PFSK-1 (cell line): Measurements from ENCODE around the gene BIVM.

ENCODE experiments used
- POLR2AphosphoS5 ChIP-seq: IDR thresholded peaks from 2 replicates; pipeline ENCODE4 v1.6.1; 2012; ENCODE audit warnings: low read depth, mild to moderate bottlenecking, control low read depth, low read length, moderate library complexity
- REST ChIP-seq, 2 experiments: IDR thresholded peaks; 2 replicates each; pipeline versions ENCODE4 v1.6.1 to v1.8.0; 2011 to 2012; ENCODE audit warnings: low read depth in 2 of 2, low read length in 2 of 2, control low read depth in 1 of 2, inconsistent platforms in 1 of 2, mild to moderate bottlenecking in 1 of 2, moderate library complexity in 1 of 2; ENCODE audit not compliant: insufficient read depth in 1 of 2
- SIN3A ChIP-seq: IDR thresholded peaks from 2 replicates; pipeline ENCODE4 v1.6.1; 2012; ENCODE audit warnings: mild to moderate bottlenecking, low read length, moderate library complexity, borderline replicate concordance; ENCODE audit not compliant: insufficient read depth
- TAF1 ChIP-seq: IDR thresholded peaks from 2 replicates; pipeline ENCODE4 v1.6.1; 2012; ENCODE audit warnings: low read length, control low read depth, borderline replicate concordance; ENCODE audit not compliant: insufficient read depth

DNA sequence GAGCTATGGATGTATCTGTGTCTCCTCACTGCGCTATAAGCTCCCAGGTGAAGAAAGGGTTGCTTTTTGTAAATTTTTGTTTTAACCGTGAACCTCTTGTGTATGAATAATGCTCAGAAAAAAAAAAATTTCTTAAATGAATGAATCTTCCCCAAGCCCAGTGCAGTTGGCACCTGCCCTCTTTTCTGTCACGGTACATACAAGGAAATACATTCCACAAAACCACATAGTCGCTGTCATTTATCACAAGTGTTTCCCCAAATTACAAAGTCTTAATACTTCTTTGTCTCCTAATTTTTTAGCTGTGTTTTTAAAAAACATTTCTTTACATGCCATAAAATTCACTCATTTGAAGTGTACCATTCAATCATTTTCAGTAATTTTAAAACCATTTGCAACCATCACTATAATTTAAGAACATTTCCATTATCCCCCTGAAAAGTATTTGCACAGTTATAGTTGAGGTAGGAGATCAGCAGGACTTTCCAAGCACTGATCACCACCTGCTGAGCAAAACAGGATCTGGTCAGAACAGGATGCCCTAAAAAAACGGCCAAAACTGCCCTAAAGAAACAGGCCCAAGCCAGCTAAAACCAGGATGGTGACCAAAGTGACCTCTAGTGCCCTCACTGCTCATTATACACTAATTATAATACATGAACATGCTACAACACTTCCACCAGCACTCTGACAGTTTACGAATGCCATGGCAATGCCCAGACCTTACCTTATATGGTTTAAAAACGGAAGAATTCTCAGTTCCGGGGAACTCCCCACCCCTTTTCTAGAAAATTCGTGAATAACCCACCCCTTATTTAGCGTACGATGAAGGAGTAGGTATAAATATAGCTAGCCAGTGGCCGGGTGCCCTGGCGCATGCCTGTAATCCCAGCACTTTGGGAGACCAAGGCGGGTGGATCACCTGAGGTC lies 24.1 kb upstream of the BIVM start:
- TF ChIP-seq POLR2AphosphoS5, result no peak
- TF ChIP-seq REST (IDR thresholded peaks at IDR 0.05; ENCODE audit: insufficient read depth in 1 of 2, low read depth in 2 of 2, low read length in 2 of 2), result no peak
- TF ChIP-seq TAF1, result no peak
- no peak for TF ChIP-seq SIN3A
